GM19023 (cell line): ENCODE results near the gene INO80D.
"Not testable (repeated sequence)": the region's sequence is repeated elsewhere in the genome, so short reads cannot be mapped to it uniquely, and the experiment has no call there.

Experiments
- ATAC-seq: cut with Tn5 transposase; IDR thresholded peaks from one replicate; pipeline ENCODE4 v1.9.1; 2021; ENCODE audit warnings: mild to moderate bottlenecking, moderate library complexity; ENCODE audit not compliant: unreplicated experiment

INO80D gene

DNA sequence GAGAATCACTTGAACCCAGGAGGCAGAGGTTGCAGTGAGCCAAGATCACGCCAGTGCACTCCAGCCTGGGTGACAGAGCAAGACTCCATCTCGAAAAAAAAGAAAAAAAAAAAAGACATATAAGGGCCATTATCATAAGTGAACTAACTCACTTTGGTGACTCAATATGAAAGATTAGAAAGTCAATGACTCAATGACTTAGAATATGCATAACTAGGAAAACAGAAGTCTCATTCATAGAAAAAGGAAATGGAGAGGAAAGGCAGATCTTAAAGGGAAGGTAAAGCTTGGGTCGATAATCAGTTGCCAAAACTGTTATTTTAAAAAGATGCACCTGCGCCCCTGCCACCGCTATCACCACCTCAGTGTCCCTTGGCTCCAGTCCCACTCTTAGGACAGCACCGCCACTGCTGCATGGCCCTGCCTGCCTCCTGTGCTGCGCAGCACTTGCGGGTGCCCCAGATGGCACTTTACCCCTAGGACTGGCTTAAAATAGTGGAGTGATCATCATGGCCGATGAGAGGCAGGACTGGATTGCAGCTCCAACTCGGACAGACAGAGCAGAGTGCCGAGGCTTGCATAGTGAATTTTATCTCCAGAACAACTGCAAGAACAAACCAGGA lies 54.7 kb downstream of the INO80D start:
- peak; percentile 60 for ATAC-seq

DNA sequence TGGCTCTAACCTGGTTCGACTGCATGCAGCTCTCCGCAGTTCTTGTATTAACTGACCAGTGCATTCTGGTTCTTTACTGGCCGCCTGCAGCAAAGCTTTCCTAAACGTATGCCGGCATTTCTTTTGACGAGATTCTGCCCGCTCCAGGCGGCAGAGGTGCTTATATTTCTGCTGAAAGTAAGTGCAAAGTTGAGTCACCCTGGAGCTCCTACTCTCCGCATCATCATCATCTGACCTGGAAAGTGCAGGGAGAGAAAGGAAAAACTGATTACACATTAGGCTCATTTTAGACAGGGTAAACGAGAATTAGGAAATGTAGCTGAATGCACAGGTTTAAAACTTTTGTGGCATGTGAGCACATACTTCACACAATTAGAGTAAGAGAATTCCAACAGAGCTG lies 57.9 kb downstream of the INO80D start:
- ATAC-seq, result no peak

DNA sequence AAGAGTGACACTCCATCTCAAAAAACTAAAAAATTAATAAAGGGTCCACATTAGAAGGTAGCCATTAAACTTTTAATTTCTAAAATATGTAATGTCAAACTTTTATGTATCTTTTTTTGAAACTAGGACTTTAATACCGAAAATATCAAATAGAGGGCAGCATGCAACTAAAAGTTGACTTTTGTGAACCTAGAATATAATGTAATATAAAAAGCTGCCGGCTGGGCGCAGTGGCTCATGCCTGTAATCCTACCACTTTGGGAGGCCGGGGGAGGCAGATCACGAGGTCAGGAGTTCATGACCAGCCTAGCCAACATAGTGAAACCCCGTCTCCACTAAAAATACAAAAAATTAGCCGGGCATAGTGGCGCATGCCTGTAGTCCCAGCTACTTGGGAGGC lies 62.8 kb downstream of the INO80D start:
- no peak for ATAC-seq

DNA sequence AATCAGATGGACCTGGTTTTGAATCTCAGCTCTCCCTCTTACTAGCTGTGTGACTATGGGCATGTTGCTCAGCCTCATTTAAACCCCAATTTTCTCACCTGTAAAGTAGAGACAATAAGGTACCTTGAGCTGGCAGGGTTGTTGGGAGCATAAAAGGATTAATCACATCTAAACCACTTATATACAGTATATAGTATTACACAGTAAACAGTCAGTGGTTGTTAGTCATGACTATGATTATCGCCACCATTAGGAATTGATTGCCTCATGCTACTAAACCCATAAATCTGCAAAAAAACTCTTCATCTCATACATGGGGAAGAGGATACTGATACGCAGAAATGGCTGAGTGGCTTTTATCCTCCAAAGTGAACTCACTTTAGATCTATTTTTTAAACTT lies 65.8 kb downstream of the INO80D start:
- no peak for ATAC-seq

DNA sequence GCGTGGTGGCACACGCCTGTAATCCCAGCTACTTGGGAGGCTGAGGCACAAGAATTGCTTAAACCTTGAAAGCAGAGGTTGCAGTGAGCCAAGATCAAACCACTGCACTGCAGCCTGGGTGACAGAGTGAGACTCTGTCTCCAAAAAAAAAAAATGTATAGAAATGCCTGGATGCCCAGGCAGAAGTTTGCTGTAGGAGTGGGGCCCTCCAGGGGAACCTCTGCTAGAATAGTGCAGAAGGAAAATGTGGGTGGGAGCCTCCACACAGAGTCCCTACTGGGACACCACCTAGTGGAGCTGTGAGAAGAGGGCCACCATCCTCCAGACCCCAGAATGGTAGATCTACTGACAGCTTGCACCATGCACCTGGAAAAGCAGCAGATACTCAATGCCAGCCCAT lies 70.2 kb downstream of the INO80D start:
- ATAC-seq, result not testable (repeated sequence)

DNA sequence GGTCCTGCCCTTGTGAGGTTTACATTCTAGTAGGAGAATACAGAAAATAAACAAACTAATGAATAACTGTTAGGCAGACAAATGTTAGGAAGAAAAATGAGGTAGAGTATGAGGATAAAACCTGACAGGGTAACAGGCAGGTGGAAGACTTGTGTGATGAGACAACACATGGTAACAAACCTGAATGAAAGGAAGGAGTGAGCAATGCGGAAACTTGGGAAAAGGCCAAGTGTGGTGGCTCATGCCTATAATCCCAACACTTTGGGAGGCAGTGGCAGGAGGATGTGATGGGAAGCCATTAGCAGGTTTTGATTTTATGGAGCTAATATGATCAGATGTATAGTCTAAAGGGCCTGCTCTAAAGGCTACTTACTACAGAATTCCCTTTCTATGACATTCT lies 74.2 kb downstream of the INO80D start:
- ATAC-seq, result no peak

DNA sequence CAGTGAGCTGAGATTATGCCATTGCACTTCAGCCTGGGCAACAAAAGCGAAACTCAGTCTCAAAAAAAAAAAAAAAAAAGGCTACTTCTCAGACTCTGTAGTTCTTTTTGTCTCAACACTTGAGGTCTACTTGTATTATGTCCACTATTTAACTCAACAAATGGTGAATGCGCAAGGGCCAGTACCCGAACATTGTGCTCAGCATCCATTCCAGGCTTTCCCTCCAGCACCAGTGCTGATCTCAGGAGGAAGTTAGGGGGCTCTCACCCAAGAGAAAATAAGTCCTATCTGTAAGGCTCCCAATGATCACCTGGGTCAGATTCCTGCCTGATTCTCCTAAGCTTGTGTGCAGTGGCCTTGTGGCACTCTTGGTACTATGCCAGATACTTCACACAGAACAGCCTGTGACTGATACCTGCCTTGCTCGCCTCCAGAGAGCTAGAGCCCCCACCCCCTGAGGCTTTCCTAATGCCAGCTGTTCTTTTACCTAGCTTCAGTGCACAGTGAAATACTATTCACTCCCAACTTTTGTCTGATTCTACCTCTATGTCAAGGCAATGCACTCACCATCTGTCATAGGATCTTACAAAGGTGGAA lies 74.9 kb downstream of the INO80D start:
- no peak for ATAC-seq

DNA sequence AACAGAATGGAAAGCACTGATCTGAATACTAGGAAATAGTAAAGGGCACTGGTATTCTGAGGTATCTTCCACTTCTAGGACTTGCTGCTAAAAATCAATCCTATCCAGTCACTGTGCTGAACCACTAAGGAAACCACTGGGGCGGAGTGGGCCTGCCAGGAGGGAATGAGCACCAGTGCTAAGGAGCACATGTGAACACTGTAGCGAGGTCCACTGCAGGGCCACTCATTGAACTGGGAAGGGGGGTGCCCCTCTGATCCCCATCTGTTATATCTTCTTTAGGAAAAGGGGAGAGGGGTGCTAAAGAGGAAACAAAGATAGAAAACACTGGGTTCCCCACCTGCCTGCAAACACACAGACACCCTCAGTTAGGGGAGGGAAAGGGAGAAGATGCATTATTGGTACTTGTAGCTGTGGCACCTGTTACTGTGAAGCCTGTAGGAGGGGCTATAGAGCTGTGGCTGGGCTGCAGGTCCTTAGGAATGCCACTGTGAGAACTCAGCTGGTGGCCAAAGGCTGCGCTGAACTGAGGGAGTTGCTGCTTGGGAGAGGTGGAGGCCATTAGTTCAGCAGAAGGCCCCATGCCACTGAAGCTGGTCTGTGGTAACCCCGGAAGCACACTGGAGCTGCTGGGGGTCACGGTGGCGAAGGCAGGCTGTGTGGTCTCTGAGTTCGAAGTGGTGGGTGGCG lies 81.8 kb downstream of the INO80D start:
- no peak for ATAC-seq

DNA sequence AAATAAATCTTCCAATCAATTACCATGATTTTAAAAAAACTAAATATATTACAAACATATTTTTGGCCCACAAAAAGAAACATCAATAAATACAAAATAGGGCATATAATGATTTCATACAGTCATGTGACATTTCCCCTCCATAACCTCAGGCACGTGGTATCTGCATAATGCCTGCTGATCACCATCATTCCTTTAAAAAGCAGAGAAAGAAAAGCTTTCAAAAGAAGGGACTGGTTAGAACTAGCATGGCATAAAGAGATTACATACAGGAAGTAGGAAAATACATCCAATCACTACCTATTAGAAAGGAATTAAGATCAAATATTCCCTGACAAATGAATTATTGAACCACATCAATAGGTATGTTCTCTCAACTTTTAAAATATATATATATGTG lies 83.5 kb downstream of the INO80D start:
- no peak for ATAC-seq

DNA sequence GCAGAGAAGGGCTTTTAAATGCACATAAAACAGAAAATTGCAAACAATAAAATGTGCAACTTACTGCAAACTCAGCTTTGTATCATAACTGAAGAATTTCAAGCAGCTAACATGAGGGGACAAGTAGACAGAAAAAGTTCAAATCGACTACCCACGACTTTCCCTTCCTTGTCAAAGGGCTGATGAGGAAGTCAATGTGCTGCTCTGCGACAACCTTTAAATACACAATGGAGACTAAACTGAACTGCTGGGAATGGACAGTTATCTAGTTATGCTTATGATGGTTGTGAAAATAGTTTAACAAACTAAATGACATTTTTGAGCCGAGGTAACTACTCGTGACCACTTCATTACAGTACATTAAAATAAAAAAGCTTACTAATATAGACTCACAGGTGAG lies 84.1 kb downstream of the INO80D start:
- no peak for ATAC-seq

DNA sequence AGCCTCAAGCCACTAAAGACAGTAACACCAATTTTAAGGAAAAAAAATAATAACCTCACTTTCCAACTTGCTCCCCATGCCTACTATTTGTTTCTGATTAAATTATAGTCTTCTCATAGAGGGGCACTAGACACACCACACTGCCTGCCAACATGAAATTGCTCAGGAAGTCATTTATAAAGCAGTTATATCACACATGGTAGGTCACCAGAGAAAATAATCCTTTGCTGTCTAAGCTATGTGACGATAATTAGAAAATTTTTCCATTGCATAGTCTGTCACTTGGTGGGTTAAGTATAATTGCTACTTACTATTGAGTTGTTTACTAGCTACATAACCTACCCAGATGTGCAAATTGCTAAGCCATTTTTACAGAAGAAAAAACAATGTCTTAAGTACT lies 85.2 kb downstream of the INO80D start:
- no peak for ATAC-seq

DNA sequence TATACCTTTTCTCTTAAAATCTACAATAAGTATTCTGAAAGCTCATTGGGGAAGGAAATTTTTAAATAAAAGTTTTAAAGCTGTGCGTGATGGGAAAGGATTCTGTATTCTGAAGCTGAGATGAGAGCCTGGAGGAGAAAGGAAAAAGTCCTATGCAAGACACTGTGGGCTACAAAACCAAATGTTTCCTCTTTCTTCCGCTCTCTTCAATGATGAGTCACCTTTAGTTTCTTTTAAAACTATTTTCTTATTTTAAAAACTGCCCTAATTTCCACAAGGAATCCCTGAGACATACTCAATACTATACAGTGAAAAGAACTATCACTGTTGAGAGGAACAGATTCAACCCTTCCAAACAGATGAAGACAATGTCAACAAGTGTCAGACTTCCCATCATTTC lies 87.4 kb downstream of the INO80D start:
- no peak for ATAC-seq

DNA sequence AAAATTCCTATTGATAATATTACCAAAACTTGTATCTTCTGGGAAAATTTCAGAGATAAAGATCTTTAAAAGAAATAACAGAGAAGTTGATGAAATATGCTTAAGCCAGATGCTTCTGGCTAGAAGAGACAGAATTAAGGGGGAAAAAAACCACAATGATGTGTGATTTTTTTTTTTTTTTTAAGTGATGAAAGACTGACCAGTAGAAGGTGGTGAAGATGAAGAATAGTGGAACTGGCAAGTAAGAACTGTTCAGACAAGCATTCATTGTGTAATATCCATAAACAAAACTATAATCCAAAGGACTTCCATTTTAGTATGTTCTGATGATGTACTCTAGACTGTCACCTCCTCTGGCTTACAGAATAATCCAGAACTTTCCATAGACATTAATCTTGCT lies 89.8 kb downstream of the INO80D start:
- no peak for ATAC-seq

DNA sequence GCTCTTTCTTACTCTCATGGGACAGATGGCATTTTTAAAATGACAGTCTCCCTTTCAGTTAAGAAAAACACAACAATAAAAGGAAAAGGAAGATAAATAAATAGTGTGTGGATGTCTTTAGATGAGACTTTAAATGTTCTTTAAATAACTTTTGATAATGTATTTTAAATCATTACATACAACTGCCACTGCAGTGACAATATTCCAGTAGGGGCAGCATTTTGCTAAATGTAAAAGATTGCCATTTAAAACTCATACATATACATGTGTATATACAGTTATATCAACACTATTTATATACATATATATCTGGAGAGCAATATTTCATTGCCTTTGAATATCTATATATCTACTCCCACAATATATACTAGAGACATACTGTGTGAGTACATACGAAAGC lies 90.7 kb downstream of the INO80D start:
- no peak for ATAC-seq

DNA sequence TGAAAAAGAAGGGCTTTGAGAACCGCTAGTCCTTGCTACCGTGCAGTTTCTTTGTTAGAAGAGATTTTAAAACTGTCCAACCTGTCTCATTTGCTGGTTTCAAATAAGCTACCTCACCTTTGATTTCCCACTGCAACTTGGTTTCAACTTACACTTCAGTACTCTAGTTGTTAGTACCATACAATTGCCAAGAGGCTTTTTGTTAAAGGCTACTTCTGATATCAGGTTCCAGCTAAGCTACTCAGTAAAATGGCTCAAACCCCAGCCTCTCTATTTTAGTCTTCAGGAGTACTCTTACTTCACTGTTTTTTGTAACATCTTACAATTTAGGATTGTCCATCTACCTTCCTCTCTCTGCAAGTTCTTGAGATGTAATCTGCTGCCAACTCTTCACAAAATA lies 91.6 kb downstream of the INO80D start:
- no peak for ATAC-seq

DNA sequence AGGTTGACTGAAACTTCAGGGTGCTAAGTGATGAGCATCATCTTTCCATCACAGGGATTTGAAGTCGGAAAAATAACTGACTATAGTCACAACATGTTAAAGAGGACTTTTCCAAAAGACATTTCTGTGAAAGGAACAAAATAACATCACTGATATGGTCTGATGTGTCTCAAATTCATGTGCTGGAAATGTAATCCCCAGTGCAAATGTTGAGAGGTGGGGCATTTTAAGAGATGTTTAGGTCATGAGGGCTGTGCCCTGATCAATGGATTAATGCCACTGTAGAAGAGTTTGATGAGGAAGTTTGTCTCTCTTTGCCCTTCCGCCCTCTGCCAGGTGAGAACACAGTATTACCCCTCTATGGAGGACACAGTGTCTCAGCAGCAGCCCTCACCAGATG lies 95.9 kb downstream of the INO80D start:
- ATAC-seq, result no peak

DNA sequence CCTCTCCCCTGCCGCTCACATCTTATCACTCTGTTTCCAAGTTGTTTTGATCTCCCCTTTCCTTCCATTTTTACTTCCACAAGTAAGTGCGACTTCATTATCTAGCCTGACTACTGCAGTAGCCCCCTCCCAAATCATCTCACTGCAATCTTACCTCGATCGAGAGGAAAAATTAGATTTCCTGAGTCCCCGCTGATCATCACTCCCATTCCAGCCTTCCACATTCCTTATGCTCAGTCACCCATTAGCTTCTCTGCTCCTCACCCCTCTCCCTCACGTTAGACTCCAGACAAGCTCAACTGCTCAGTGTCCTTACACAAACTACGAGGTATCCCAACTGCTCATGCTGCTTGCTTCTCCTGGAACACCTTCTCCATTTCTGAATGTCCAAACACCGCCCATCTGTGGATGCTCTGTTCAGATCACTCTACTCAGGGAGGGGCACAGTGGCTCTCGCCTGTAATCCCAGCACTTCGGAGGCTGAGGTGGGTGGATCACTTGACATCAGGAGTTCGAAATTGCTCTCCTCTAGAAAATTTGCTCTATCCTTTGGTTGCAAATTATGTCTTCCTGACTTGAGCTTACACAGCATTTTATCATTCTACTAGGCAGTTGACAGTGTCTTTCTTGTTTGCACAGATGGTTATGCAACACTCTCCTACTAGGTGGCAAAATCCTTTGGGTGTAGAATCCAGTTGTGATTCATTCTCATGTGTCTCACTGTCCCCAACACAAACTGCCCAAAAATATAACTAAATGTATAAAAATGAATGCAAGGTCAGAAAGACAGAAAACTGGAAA lies 96.5 kb downstream of the INO80D start:
- ATAC-seq, result no peak

DNA sequence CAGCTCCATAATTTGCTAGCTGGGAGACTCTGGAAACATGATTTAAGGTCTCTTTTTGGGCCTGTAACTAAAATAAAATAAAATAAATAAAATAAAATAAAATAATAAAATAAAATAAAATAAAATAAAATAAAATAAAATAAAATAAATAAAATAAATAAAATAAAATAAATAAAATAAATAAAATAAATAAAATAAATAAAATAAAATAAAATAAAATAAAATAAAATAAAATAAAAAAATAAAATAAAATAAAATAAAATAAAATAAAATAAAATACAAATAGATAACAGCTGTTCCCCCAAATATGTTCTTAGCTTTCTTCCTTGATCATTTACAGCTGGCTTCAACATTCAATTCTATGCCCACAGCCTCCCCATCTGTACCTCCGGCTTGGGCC lies 97.3 kb downstream of the INO80D start:
- not testable (repeated sequence) for ATAC-seq

DNA sequence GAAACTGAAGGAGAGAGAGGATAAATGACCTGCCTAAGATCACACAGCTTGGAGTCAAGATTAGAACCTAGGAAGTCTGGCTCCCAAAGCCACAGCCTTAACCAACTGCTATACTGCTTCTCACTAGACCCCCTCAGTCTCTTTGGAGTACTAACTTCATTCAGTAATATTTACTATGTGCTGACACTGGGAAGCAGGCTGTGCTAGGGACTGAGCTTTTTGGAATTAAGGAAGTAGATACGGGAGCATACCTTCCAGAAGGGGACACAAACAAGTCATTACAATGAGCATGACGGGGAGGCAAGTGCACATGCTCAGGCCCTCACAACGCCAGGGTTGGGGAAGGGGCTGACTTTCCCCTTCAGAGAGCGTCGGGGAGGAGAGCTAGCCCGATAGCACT lies 97.7 kb downstream of the INO80D start:
- ATAC-seq, result no peak

DNA sequence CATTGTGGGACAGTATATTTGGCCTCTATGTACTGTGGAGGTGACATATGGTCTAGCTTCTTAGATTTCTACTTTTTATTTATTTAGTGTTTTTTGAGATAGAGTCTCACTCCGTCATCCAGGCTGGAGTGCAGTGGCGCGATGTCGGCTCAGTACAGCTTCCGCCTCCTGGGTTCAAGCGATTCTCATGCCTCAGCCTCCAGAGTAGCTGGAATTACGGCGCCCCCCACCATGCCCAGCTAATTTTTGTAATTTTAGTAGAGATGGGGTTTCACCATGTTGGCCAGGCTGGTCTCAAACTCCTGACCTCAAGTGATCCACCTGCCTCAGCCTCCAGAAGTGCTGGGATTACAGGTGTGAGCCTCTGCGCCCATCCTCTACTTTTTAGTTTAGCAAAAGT lies 99.6 kb downstream of the INO80D start:
- ATAC-seq, result not testable (repeated sequence)

DNA sequence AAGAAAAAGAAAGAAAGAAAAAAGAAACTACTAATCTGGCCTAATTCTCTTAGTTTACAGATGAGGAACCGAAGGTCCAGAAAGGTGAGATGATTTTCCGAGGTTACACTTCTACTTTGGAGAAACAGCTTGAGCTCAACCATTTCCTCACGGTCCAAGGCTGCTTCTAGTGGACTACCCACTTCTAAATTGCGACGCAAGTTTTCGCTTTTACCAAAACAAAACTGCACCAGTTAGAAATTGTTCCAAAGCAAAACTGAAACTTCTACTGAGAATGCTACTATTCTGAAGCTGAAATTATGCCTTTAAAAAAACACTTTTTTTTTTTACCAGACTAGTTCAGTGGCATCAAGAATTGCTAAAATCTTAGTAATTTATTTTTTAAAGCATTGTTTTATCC lies 101.6 kb downstream of the INO80D start:
- ATAC-seq, result no peak
